H9 (cell line): ENCODE results near the gene SLCO4A1. TPM values are rescaled to one million over a fixed set of nuclear protein-coding genes. Genes with fewer than 3 reads are reported as not detected.
"Not testable (repeated sequence)": the region's sequence is repeated elsewhere in the genome, so short reads cannot be mapped to it uniquely, and the experiment has no call there.

Experiments used
- DNase-seq: peaks from one replicate; pipeline ENCODE4 v3.0.0-alpha.2; 2017
- H2AFZ ChIP-seq: one replicate; pipeline ENCODE4 v1.6.1; 2013; ENCODE audit warnings: mild to moderate bottlenecking, low read length, control low read depth, moderate library complexity
- H2AK5ac ChIP-seq: 2 replicates; pipeline ENCODE4 v1.6.1; 2013; ENCODE audit warnings: low read length, control low read depth, mixed read lengths; ENCODE audit not compliant: insufficient read length
- H2BK120ac ChIP-seq: one replicate; pipeline ENCODE4 v1.6.1; 2013; ENCODE audit warnings: low read depth, mild to moderate bottlenecking, low read length, control low read depth, inconsistent platforms; ENCODE audit not compliant: poor library complexity, severe bottlenecking
- H2BK12ac ChIP-seq: 2 replicates; pipeline ENCODE4 v1.6.1; 2013; ENCODE audit warnings: low read length, control low read depth, mixed read lengths, low read depth; ENCODE audit not compliant: insufficient read length
- H2BK15ac ChIP-seq: 2 replicates; pipeline ENCODE4 v1.6.1; 2013; ENCODE audit warnings: low read depth, low read length, control low read depth
- H2BK20ac ChIP-seq: one replicate; pipeline ENCODE4 v1.6.1; 2013; ENCODE audit warnings: low read depth, mild to moderate bottlenecking, low read length, control low read depth, inconsistent platforms; ENCODE audit not compliant: poor library complexity, severe bottlenecking
- H2BK5ac ChIP-seq: 2 replicates; pipeline ENCODE4 v1.6.1; 2013; ENCODE audit warnings: low read length, control low read depth, mixed read lengths; ENCODE audit not compliant: insufficient read length
- H3K14ac ChIP-seq: 2 replicates; pipeline ENCODE4 v1.6.1; 2013; ENCODE audit warnings: low read length, control low read depth; ENCODE audit not compliant: insufficient read depth
- H3K18ac ChIP-seq: 2 replicates; pipeline ENCODE4 v1.6.1; 2013; ENCODE audit warnings: low read depth, mild to moderate bottlenecking, mixed read lengths, low read length, control low read depth; ENCODE audit not compliant: insufficient read length
- H3K23ac ChIP-seq: 2 replicates; pipeline ENCODE4 v1.6.1; 2013; ENCODE audit warnings: low read length, control low read depth, mixed read lengths, low read depth; ENCODE audit not compliant: insufficient read length
- H3K23me2 ChIP-seq: 2 replicates; pipeline ENCODE4 v1.6.1; 2013; ENCODE audit warnings: low read depth, mild to moderate bottlenecking, mixed read lengths, low read length, control low read depth; ENCODE audit not compliant: insufficient read length, poor library complexity, severe bottlenecking
- H3K27ac ChIP-seq: 2 replicates; pipeline ENCODE4 v1.5.1; 2013; ENCODE audit warnings: low read length, control low read depth, mixed read lengths, low read depth; ENCODE audit not compliant: insufficient read length
- H3K27me3 ChIP-seq: 2 replicates; pipeline ENCODE4 v1.6.1; 2013; ENCODE audit warnings: low read length, control low read depth, inconsistent platforms; ENCODE audit not compliant: insufficient read depth
- H3K4ac ChIP-seq: 2 replicates; pipeline ENCODE4 v1.6.1; 2013; ENCODE audit warnings: low read depth, mild to moderate bottlenecking, control low read depth, inconsistent platforms, low read length, moderate library complexity
- H3K4me1 ChIP-seq: 2 replicates; pipeline ENCODE4 v1.6.1; 2013; ENCODE audit warnings: low read length, control low read depth, inconsistent platforms; ENCODE audit not compliant: insufficient read depth
- H3K4me2 ChIP-seq: 2 replicates; pipeline ENCODE4 v1.6.1; 2013; ENCODE audit warnings: low read length, control low read depth, mixed read lengths; ENCODE audit not compliant: insufficient read length, insufficient read depth
- H3K56ac ChIP-seq: 2 replicates; pipeline ENCODE4 v1.6.1; 2013; ENCODE audit warnings: low read depth, mild to moderate bottlenecking, mixed read lengths, low read length, control low read depth; ENCODE audit not compliant: insufficient read length
- H3K79me1 ChIP-seq: 2 replicates; pipeline ENCODE4 v1.6.1; 2013; ENCODE audit warnings: low read depth, mild to moderate bottlenecking, moderate library complexity, low read length, control low read depth, inconsistent platforms; ENCODE audit not compliant: insufficient read depth, poor library complexity, severe bottlenecking
- H3K79me2 ChIP-seq: 2 replicates; pipeline ENCODE4 v1.6.1; 2013; ENCODE audit warnings: low read length, control low read depth, inconsistent platforms; ENCODE audit not compliant: insufficient read depth
- H3K9ac ChIP-seq: 2 replicates; pipeline ENCODE4 v1.6.1; 2013; ENCODE audit warnings: low read length, control low read depth, mixed read lengths; ENCODE audit not compliant: insufficient read length; ENCODE audit errors: extremely low read depth
- H3K9me3 ChIP-seq: one replicate; pipeline ENCODE4 v1.6.1; 2013; ENCODE audit warnings: low read depth, low read length, inconsistent platforms; ENCODE audit not compliant: control insufficient read depth
- H3T11ph ChIP-seq: one replicate; pipeline ENCODE4 v1.6.1; 2013; ENCODE audit warnings: mild to moderate bottlenecking, low read length, control low read depth, inconsistent platforms
- H4K20me1 ChIP-seq: one replicate; pipeline ENCODE4 v1.6.1; 2013; ENCODE audit not compliant: control insufficient read depth, insufficient read length, insufficient read depth
- H4K5ac ChIP-seq: 2 replicates; pipeline ENCODE4 v1.6.1; 2013; ENCODE audit warnings: low read depth, mild to moderate bottlenecking, mixed read lengths, low read length, control low read depth; ENCODE audit not compliant: insufficient read length
- H4K8ac ChIP-seq: replicated peaks from 2 replicates; pipeline ENCODE4 v1.6.1; 2013; ENCODE audit warnings: low read length, control low read depth, mixed read lengths, low read depth; ENCODE audit not compliant: insufficient read length
- H4K91ac ChIP-seq: 2 replicates; pipeline ENCODE4 v1.6.1; 2013; ENCODE audit warnings: low read depth, mild to moderate bottlenecking, moderate library complexity, mixed read lengths, low read length, control low read depth; ENCODE audit not compliant: insufficient read length
- H3K27ac Mint-ChIP-seq, 3 experiments: 2 replicates in 2 of 3; 3 replicates in 1 of 3; pipeline ENCODE4 v1.8.0; 2020 to 2021; ENCODE audit warnings: mixed read lengths in 3 of 3, mild to moderate bottlenecking in 1 of 3, moderate library complexity in 1 of 3
- H3K27me3 Mint-ChIP-seq: 2 replicates; pipeline ENCODE4 v1.8.0; 2021; ENCODE audit warnings: low read depth, mild to moderate bottlenecking, moderate library complexity, mixed read lengths
- H3K36me3 Mint-ChIP-seq, 3 experiments: 2 replicates in 2 of 3; 3 replicates in 1 of 3; pipeline ENCODE4 v1.8.0; 2020 to 2021; ENCODE audit warnings: low read depth in 3 of 3, mixed read lengths in 3 of 3; ENCODE audit not compliant: insufficient read depth in 1 of 3
- H3K4me1 Mint-ChIP-seq, 2 experiments: 2 replicates each; pipeline ENCODE4 v1.8.0; 2020; ENCODE audit warnings: mixed read lengths in 2 of 2
- H3K4me3 Mint-ChIP-seq, 2 experiments: 2 replicates in 1 of 2; 3 replicates in 1 of 2; pipeline ENCODE4 v1.8.0; 2020 to 2021; ENCODE audit warnings: mild to moderate bottlenecking in 2 of 2, mixed read lengths in 2 of 2, moderate library complexity in 1 of 2
- H3K9me3 Mint-ChIP-seq, 2 experiments: 2 replicates in 1 of 2; 3 replicates in 1 of 2; pipeline ENCODE4 v1.8.0; 2020; ENCODE audit warnings: mild to moderate bottlenecking in 2 of 2, mixed read lengths in 2 of 2, moderate library complexity in 1 of 2
- WGBS: extraction: QIAGEN DNeasy Blood & Tissue Kit; methylation state at CpG from one replicate; pipeline ENCODE4 v1.1.7; 2013; ENCODE audit warnings: missing lambda C conversion rate, low lambda C conversion rate, mixed read lengths; ENCODE audit not compliant: insufficient read length; ENCODE audit errors: extremely low coverage; 5-methylcytosine and 5-hydroxymethylcytosine counted together
- total RNA-seq: library from RNA; stranded (reverse); gene quantifications from 2 replicates; pipeline ENCODE4 v1.2.1, GENCODE V29; 2021
- TF ChIP-seq, protein P1 (sequence below): fragments of 200-600 bp; sonication (generic); conservative IDR thresholded peaks from 3 replicates; pipeline ENCODE4 v1.8.0; 2021; ENCODE audit warnings: antibody characterized with exemption, mild to moderate bottlenecking

Gene SLCO4A1
- total RNA-seq, 1 experiment from 2014 or later = 9.4 TPM

- peaks cover 2 to 11% (median 7%) of the 10 kb centered on the region in 3 experiments; a peak in 3 of 7 replicates for H3K36me3 Mint-ChIP-seq
- no peaks in the 10 kb centered on the region for H3K79me2 ChIP-seq
- no peaks in the 10 kb centered on the region for H3K79me1 ChIP-seq
- no peak overlapping the region for H3K27ac Mint-ChIP-seq
- no peak overlapping the region for H3K18ac ChIP-seq
- no peak overlapping the region for H3K56ac ChIP-seq
- DNase-seq = no peak
- H4K5ac ChIP-seq = no peak overlapping the region
- H2BK20ac ChIP-seq = no peak overlapping the region
- H2BK120ac ChIP-seq = no peak overlapping the region
- H2AFZ ChIP-seq = no peak overlapping the region
- no peak overlapping the region for H3K4ac ChIP-seq
- no peak overlapping the region for H2BK15ac ChIP-seq
- no peak overlapping the region for H3K9ac ChIP-seq
- H3K14ac ChIP-seq = no peak overlapping the region
- no peaks in the 10 kb centered on the region for H3K23me2 ChIP-seq
- no peaks in the 10 kb centered on the region for H4K20me1 ChIP-seq
- no peak overlapping the region for H4K8ac ChIP-seq
- no peak overlapping the region for H2BK5ac ChIP-seq
- H3K9me3 ChIP-seq = no peaks in the 10 kb centered on the region
- H3T11ph ChIP-seq = no peak overlapping the region
- no peak overlapping the region for H2BK12ac ChIP-seq
- H3K4me3 Mint-ChIP-seq = no peak overlapping the region; a peak in 1 of 5 replicates
- peaks cover 24% of the 10 kb centered on the region for H3K27me3 Mint-ChIP-seq
- TF ChIP-seq, protein P1, sequence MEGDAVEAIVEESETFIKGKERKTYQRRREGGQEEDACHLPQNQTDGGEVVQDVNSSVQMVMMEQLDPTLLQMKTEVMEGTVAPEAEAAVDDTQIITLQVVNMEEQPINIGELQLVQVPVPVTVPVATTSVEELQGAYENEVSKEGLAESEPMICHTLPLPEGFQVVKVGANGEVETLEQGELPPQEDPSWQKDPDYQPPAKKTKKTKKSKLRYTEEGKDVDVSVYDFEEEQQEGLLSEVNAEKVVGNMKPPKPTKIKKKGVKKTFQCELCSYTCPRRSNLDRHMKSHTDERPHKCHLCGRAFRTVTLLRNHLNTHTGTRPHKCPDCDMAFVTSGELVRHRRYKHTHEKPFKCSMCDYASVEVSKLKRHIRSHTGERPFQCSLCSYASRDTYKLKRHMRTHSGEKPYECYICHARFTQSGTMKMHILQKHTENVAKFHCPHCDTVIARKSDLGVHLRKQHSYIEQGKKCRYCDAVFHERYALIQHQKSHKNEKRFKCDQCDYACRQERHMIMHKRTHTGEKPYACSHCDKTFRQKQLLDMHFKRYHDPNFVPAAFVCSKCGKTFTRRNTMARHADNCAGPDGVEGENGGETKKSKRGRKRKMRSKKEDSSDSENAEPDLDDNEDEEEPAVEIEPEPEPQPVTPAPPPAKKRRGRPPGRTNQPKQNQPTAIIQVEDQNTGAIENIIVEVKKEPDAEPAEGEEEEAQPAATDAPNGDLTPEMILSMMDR = no peak
- H3K4me1 ChIP-seq = no peaks in the 10 kb centered on the region
- no peak overlapping the region for H4K91ac ChIP-seq
- H3K9me3 Mint-ChIP-seq = peaks cover 11 to 13% of the 10 kb centered on the region in 2 experiments
- no peaks in the 10 kb centered on the region for H3K27me3 ChIP-seq
- H3K23ac ChIP-seq = no peak overlapping the region
- H3K4me2 ChIP-seq = no peak overlapping the region
- no peak overlapping the region for H2AK5ac ChIP-seq
- peaks cover 10 to 12% of the 10 kb centered on the region in 2 experiments for H3K4me1 Mint-ChIP-seq
- H3K27ac ChIP-seq = no peak overlapping the region
- no CpG with 5 or more reads among the region's 30 CpGs for WGBS
Measured at GRCh38 chr20:62682912-62683517, 40.7 kb downstream of the SLCO4A1 start.

- DNase-seq, H3K9ac ChIP-seq, H2AFZ ChIP-seq, H3K23ac ChIP-seq, H3K79me1 ChIP-seq, H4K91ac ChIP-seq, H3K27me3 ChIP-seq, H3K9me3 ChIP-seq, H2BK20ac ChIP-seq, H2BK120ac ChIP-seq, H4K20me1 ChIP-seq, H3T11ph ChIP-seq, H3K79me2 ChIP-seq, H3K18ac ChIP-seq, H2BK12ac ChIP-seq, H3K4ac ChIP-seq, H3K14ac ChIP-seq, H3K4me2 ChIP-seq, H4K8ac ChIP-seq, H3K4me1 ChIP-seq, H3K27ac Mint-ChIP-seq, H3K23me2 ChIP-seq, H2BK5ac ChIP-seq, H2BK15ac ChIP-seq, H3K4me3 Mint-ChIP-seq, H3K56ac ChIP-seq, H3K27ac ChIP-seq, H2AK5ac ChIP-seq, H4K5ac ChIP-seq: not testable (repeated sequence)
- Mint-ChIP-seq H3K36me3 (peaks cover 2 to 11% (median 7%) of the 10 kb centered on the region in 3 experiments; a peak in 3 of 7 replicates), H3K9me3 (peaks cover 11 to 13% of the 10 kb centered on the region in 2 experiments), H3K4me1 (peaks cover 12 to 13% of the 10 kb centered on the region in 2 experiments), H3K27me3 (peaks cover 20% of the 10 kb centered on the region)
- WGBS = no CpG with 5 or more reads among the region's 52 CpGs
Measured at GRCh38 chr20:62683660-62684322, 41.5 kb downstream of the SLCO4A1 start.
